ENCODE data around the gene C22orf15.

The C22orf15 gene

GRCh38 chr22:23772315-23772648 is 9.5 kb downstream of the C22orf15 start:
- Histone ChIP-seq H4K91ac (ENCODE audit: low read depth, low read length) (peak overlapping the region; percentile 89), H3K18ac (ENCODE audit: low read length) (peak overlapping the region; percentile 85), H3K23ac (ENCODE audit: low read length) (no peak overlapping the region), H3K9me3 (ENCODE audit: insufficient read depth, low read depth, low read length) (no peaks in the 10 kb centered on the region), H3K27ac (ENCODE audit: low read depth, low read length) (no peak overlapping the region), H3K14ac (ENCODE audit: low read length) (peak overlapping the region; percentile 86), H4K8ac (ENCODE audit: low read depth, low read length) (peak overlapping the region; percentile 87), H2BK12ac (ENCODE audit: low read length) (peak overlapping the region; percentile 78), H3K36me3 (ENCODE audit: control insufficient read depth in 1 of 2, insufficient read depth in 2 of 2, low read length in 2 of 2) (no peaks in the 10 kb centered on the region), H3K79me1 (ENCODE audit: low read length) (peaks cover 17% of the 10 kb centered on the region), H3K27me3 (ENCODE audit: insufficient read depth, low read length) (peaks cover 4% of the 10 kb centered on the region), H3K4me2 (ENCODE audit: low read length) (peak overlapping the region; percentile 79), H3K9ac (ENCODE audit: low read length) (peak overlapping the region; percentile 55), H2AK5ac (ENCODE audit: low read length) (peak overlapping the region; percentile 55), H2BK5ac (ENCODE audit: low read depth, low read length, poor library complexity) (peak overlapping the region; percentile 42), H2BK120ac (ENCODE audit: insufficient read depth, low read length, poor library complexity) (peak overlapping the region; percentile 71), H3K79me2 (ENCODE audit: control insufficient read depth, insufficient read depth, low read length, poor library complexity) (peaks cover 6% of the 10 kb centered on the region), H3K4me1 (ENCODE audit: control insufficient read depth in 1 of 2, insufficient read depth in 2 of 2, low read length in 2 of 2) (peaks cover 27% of the 10 kb centered on the region in 2 experiments), H3K4ac (ENCODE audit: low read depth, low read length) (peak overlapping the region; percentile 51), H2AFZ (ENCODE audit: insufficient read depth, low read length, poor library complexity) (peak overlapping the region; percentile 71), H4K12ac (ENCODE audit: low read depth, low read length) (peak overlapping the region; percentile 83), H3K4me3 (ENCODE audit: low read depth, low read length) (no peak overlapping the region)
- no peak for DNase-seq
- WGBS (ENCODE audit: extremely low coverage, insufficient coverage, insufficient read length) = no CpG with 5 or more reads among the region's 6 CpGs

GRCh38 chr22:23772649-23773473 is 10.1 kb downstream of the C22orf15 start, which contains the start of gene MMP11:
TSS of gene MMP11 (plus strand) at chr22:23772849. CDS start at chr22:23772871, 22 bp downstream.
- peak within 1 kb of the TSS; percentile 87 for H4K8ac ChIP-seq (ENCODE audit: low read depth, low read length)
- no peak within 1 kb of the TSS for H3K27ac ChIP-seq (ENCODE audit: low read depth, low read length)
- peak within 1 kb of the TSS; percentile 78 for H2BK12ac ChIP-seq (ENCODE audit: low read length)

GRCh38 chr22:23773483-23774113 is 10.8 kb downstream of the C22orf15 start:
- Histone ChIP-seq H2BK5ac (ENCODE audit: low read depth, low read length, poor library complexity) (no peak overlapping the region), H3K4me2 (ENCODE audit: low read length) (peak overlapping the region; percentile 79), H2BK120ac (ENCODE audit: insufficient read depth, low read length, poor library complexity) (no peak overlapping the region), H3K79me1 (ENCODE audit: low read length) (peaks cover 12% of the 10 kb centered on the region), H3K23ac (ENCODE audit: low read length) (no peak overlapping the region), H2AK5ac (ENCODE audit: low read length) (no peak overlapping the region), H4K91ac (ENCODE audit: low read depth, low read length) (no peak overlapping the region), H2AFZ (ENCODE audit: insufficient read depth, low read length, poor library complexity) (no peak overlapping the region), H3K27me3 (ENCODE audit: insufficient read depth, low read length) (peaks cover 4% of the 10 kb centered on the region), H3K18ac (ENCODE audit: low read length) (no peak overlapping the region), H3K79me2 (ENCODE audit: control insufficient read depth, insufficient read depth, low read length, poor library complexity) (peaks cover 2% of the 10 kb centered on the region), H3K4me3 (ENCODE audit: low read depth, low read length) (peak overlapping the region; percentile 66), H3K14ac (ENCODE audit: low read length) (no peak overlapping the region), H4K12ac (ENCODE audit: low read depth, low read length) (no peak overlapping the region), H3K27ac (ENCODE audit: low read depth, low read length) (no peak overlapping the region), H2BK12ac (ENCODE audit: low read length) (no peak overlapping the region), H3K9me3 (ENCODE audit: insufficient read depth, low read depth, low read length) (no peaks in the 10 kb centered on the region), H4K8ac (ENCODE audit: low read depth, low read length) (no peak overlapping the region), H3K4ac (ENCODE audit: low read depth, low read length) (no peak overlapping the region), H3K36me3 (ENCODE audit: control insufficient read depth in 1 of 2, insufficient read depth in 2 of 2, low read length in 2 of 2) (no peaks in the 10 kb centered on the region), H3K9ac (ENCODE audit: low read length) (no peak overlapping the region), H3K4me1 (ENCODE audit: control insufficient read depth in 1 of 2, insufficient read depth in 2 of 2, low read length in 2 of 2) (peaks cover 27% of the 10 kb centered on the region in 2 experiments)
- DNase-seq = peak; percentile 14 to 48
- no CpG with 5 or more reads among the region's 7 CpGs for WGBS (ENCODE audit: extremely low coverage, insufficient coverage, insufficient read length)

More at GRCh38 chr22:23772649-23773473, 10.1 kb downstream of the C22orf15 start, which contains the start of gene MMP11:
- H3K4me1 ChIP-seq (ENCODE audit: control insufficient read depth in 1 of 2, insufficient read depth in 2 of 2, low read length in 2 of 2) = peaks cover 27% of the 10 kb centered on the region in 2 experiments
- H3K36me3 ChIP-seq (ENCODE audit: control insufficient read depth in 1 of 2, insufficient read depth in 2 of 2, low read length in 2 of 2) = no peaks in the 10 kb centered on the region
- no peaks in the 10 kb centered on the region for H3K9me3 ChIP-seq (ENCODE audit: insufficient read depth, low read depth, low read length)
- peaks cover 4% of the 10 kb centered on the region for H3K27me3 ChIP-seq (ENCODE audit: insufficient read depth, low read length)
- peak within 1 kb of the TSS; percentile 83 for H4K12ac ChIP-seq (ENCODE audit: low read depth, low read length)
- H2BK5ac ChIP-seq (ENCODE audit: low read depth, low read length, poor library complexity) = peak within 1 kb of the TSS; percentile 42
- H3K18ac ChIP-seq (ENCODE audit: low read length) = peak within 1 kb of the TSS; percentile 85
- peak within 1 kb of the TSS; percentile 55 for H2AK5ac ChIP-seq (ENCODE audit: low read length)
- peak within 1 kb of the TSS; percentile 79 for H3K4me2 ChIP-seq (ENCODE audit: low read length)
- no peak within 1 kb of the TSS for H3K23ac ChIP-seq (ENCODE audit: low read length)
- H3K79me2 ChIP-seq (ENCODE audit: control insufficient read depth, insufficient read depth, low read length, poor library complexity) = peaks cover 4% of the 10 kb centered on the region
- H2BK120ac ChIP-seq (ENCODE audit: insufficient read depth, low read length, poor library complexity) = peak within 1 kb of the TSS; percentile 71
- no CpG with 5 or more reads among the region's 79 CpGs for WGBS (ENCODE audit: extremely low coverage, insufficient coverage, insufficient read length)
- peak; percentile 43 to 66 for DNase-seq
- H4K91ac ChIP-seq (ENCODE audit: low read depth, low read length) = peak within 1 kb of the TSS; percentile 89
- H3K4ac ChIP-seq (ENCODE audit: low read depth, low read length) = peak within 1 kb of the TSS; percentile 51
- H3K4me3 ChIP-seq (ENCODE audit: low read depth, low read length) = peak within 1 kb of the TSS; percentile 66
- peaks cover 15% of the 10 kb centered on the region for H3K79me1 ChIP-seq (ENCODE audit: low read length)
- peak within 1 kb of the TSS; percentile 71 for H2AFZ ChIP-seq (ENCODE audit: insufficient read depth, low read length, poor library complexity)
- peak within 1 kb of the TSS; percentile 86 for H3K14ac ChIP-seq (ENCODE audit: low read length)
- peak within 1 kb of the TSS; percentile 55 for H3K9ac ChIP-seq (ENCODE audit: low read length)

- H3K14ac ChIP-seq (ENCODE audit: low read length) = no peak overlapping the region
- peak overlapping the region; percentile 0 for H3K4me2 ChIP-seq (ENCODE audit: low read length)
- H3K79me2 ChIP-seq (ENCODE audit: control insufficient read depth, insufficient read depth, low read length, poor library complexity) = peaks cover 2% of the 10 kb centered on the region
- WGBS (ENCODE audit: extremely low coverage, insufficient coverage, insufficient read length) = no CpG with 5 or more reads among the region's 12 CpGs
- H2BK12ac ChIP-seq (ENCODE audit: low read length) = peak overlapping the region; percentile 28
- no peak for DNase-seq
- no peak overlapping the region for H2BK5ac ChIP-seq (ENCODE audit: low read depth, low read length, poor library complexity)
- H3K4ac ChIP-seq (ENCODE audit: low read depth, low read length) = no peak overlapping the region
- no peak overlapping the region for H3K4me3 ChIP-seq (ENCODE audit: low read depth, low read length)
- no peak overlapping the region for H3K23ac ChIP-seq (ENCODE audit: low read length)
- no peak overlapping the region for H3K9ac ChIP-seq (ENCODE audit: low read length)
- no peak overlapping the region for H4K12ac ChIP-seq (ENCODE audit: low read depth, low read length)
- H3K36me3 ChIP-seq (ENCODE audit: control insufficient read depth in 1 of 2, insufficient read depth in 2 of 2, low read length in 2 of 2) = no peaks in the 10 kb centered on the region
- no peaks in the 10 kb centered on the region for H3K9me3 ChIP-seq (ENCODE audit: insufficient read depth, low read depth, low read length)
- peaks cover 12% of the 10 kb centered on the region for H3K79me1 ChIP-seq (ENCODE audit: low read length)
- H2BK120ac ChIP-seq (ENCODE audit: insufficient read depth, low read length, poor library complexity) = no peak overlapping the region
- H3K27ac ChIP-seq (ENCODE audit: low read depth, low read length) = no peak overlapping the region
- peak overlapping the region; percentile 13 for H2AFZ ChIP-seq (ENCODE audit: insufficient read depth, low read length, poor library complexity)
- no peak overlapping the region for H4K8ac ChIP-seq (ENCODE audit: low read depth, low read length)
- peak overlapping the region; percentile 28 for H2AK5ac ChIP-seq (ENCODE audit: low read length)
- peaks cover 27% of the 10 kb centered on the region in 2 experiments for H3K4me1 ChIP-seq (ENCODE audit: control insufficient read depth in 1 of 2, insufficient read depth in 2 of 2, low read length in 2 of 2)
- H3K27me3 ChIP-seq (ENCODE audit: insufficient read depth, low read length) = peaks cover 4% of the 10 kb centered on the region
- no peak overlapping the region for H3K18ac ChIP-seq (ENCODE audit: low read length)
- H4K91ac ChIP-seq (ENCODE audit: low read depth, low read length) = no peak overlapping the region
These were observed 11.5 kb downstream of the C22orf15 start for GRCh38 chr22:23774114-23774921.

Measured in trophoblast cell (in vitro differentiated cells and primary cell).